Stimulated activated naive B cell treated with anti-CD40 and anti-IgM and Interleukin-4, amounts not matched to agents 10 μg/mL and 1 μg/mL and 100 μg/mL, for 72 hours (primary cell): ENCODE measurements around the gene CSNK1G1.
"Not testable (repeated sequence)": the region's sequence is repeated elsewhere in the genome, so short reads cannot be mapped to it uniquely, and the experiment has no call there.

Experiments
- ATAC-seq, 2 donors: fragments of 150-1000 bp; cut with Tn5 transposase; replicated peaks; 2 replicates each; pipeline ENCODE4 v1.10.0; 2021; ENCODE audit warnings: moderate library complexity in 1 of 2
- DNase-seq: peaks from one replicate; pipeline ENCODE4 v3.0.0; 2021
- H3K27ac Mint-ChIP-seq: one replicate; pipeline ENCODE4 v1.8.0; 2022; ENCODE audit warnings: mild to moderate bottlenecking, mixed read lengths
- H3K27me3 Mint-ChIP-seq, 2 donors: one replicate each; pipeline ENCODE4 v1.8.0; 2022; ENCODE audit warnings: mixed read lengths in 2 of 2
- H3K36me3 Mint-ChIP-seq, 2 donors: one replicate each; pipeline ENCODE4 v1.8.0; 2022; ENCODE audit warnings: mixed read lengths in 2 of 2, mild to moderate bottlenecking in 1 of 2
- H3K4me1 Mint-ChIP-seq, 2 donors: one replicate each; pipeline ENCODE4 v1.8.0; 2022; ENCODE audit warnings: mixed read lengths in 2 of 2, mild to moderate bottlenecking in 1 of 2
- H3K4me3 Mint-ChIP-seq, 2 donors: one replicate each; pipeline ENCODE4 v1.8.0; 2022; ENCODE audit warnings: mild to moderate bottlenecking in 2 of 2, mixed read lengths in 2 of 2, moderate library complexity in 1 of 2
- H3K9me3 Mint-ChIP-seq, 2 donors: one replicate each; pipeline ENCODE4 v1.8.0; 2022; ENCODE audit warnings: mixed read lengths in 2 of 2, mild to moderate bottlenecking in 1 of 2

Gene CSNK1G1

DNA sequence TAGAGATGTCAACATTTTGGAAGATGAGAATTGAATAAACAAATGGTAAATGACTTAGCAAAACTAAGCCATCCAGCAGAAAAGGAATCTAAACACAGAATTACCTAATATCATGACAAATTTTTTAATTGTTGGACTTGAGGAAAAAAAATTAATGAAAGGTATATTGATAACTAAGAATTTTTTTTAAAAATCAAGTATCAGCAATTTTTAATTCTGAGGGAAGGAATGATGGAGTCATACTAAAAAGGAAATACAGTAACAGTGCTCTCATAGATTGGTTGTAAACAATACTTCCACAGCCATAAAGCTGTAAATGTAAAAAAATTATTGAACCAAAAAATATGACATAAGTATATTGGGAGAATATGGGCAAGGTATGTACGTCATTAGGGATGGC, 68.0 kb downstream of the CSNK1G1 start:
- Mint-ChIP-seq H3K4me1 (peaks cover 5 to 25% of the 10 kb centered on the region in 2 donors), H3K36me3 (peaks cover 11 to 19% of the 10 kb centered on the region in 2 donors), H3K9me3 (no peaks in the 10 kb centered on the region), H3K4me3 (no peak overlapping the region), H3K27me3 (no peaks in the 10 kb centered on the region), H3K27ac (no peak overlapping the region)
- ATAC-seq = no peak
- no peak for DNase-seq

DNA sequence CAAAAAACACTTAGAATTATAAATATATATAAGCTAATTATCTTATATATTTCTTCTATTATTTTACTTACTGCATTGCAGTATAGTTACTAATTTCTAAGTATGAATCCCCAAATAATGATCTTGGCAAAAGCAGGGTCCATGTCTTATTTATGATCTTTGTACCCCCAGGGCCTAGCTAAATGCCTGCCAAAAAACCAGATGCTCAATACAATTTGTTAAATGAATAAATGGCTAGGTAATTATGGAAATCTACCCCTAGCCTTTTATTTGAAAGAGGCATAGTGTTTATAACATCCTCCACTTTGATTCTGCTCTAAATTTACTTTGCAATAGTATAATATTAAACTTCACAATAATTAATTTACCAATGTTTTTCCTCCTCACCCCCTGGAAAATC, 69.5 kb downstream of the CSNK1G1 start:
- Mint-ChIP-seq H3K27me3 (no peaks in the 10 kb centered on the region), H3K4me1 (peaks cover 7 to 24% of the 10 kb centered on the region in 2 donors), H3K27ac (no peak overlapping the region), H3K36me3 (peaks cover 10 to 13% of the 10 kb centered on the region in 2 donors), H3K4me3 (no peak overlapping the region), H3K9me3 (no peaks in the 10 kb centered on the region)
- DNase-seq = no peak
- ATAC-seq = no peak

DNA sequence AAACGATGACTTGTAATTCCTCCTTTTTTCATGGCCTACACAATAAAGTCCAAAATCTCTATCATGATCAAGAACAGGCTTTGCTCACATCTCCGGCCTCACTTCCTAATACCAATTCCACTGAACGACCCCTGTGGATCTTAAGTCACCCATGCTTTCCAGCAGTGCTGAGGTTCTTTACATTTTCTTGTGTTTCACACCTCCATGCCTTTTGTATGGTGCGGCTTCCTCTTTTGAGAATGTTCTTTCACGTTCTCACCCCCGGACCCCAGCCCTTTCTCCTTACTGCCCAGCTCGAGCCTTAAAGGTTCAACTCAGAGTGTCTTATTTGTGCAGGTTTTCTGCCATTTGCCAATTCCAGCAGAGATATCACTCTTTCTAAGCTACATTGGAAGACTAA, 70.1 kb downstream of the CSNK1G1 start:
- Mint-ChIP-seq H3K4me3 (peak overlapping the region in 1 of 2 donors; percentile 33), H3K9me3 (no peaks in the 10 kb centered on the region), H3K27me3 (no peaks in the 10 kb centered on the region), H3K27ac (no peak overlapping the region), H3K36me3 (peaks cover 13 to 15% of the 10 kb centered on the region in 2 donors), H3K4me1 (peaks cover 7 to 24% of the 10 kb centered on the region in 2 donors)
- no peak for DNase-seq
- no peak for ATAC-seq

DNA sequence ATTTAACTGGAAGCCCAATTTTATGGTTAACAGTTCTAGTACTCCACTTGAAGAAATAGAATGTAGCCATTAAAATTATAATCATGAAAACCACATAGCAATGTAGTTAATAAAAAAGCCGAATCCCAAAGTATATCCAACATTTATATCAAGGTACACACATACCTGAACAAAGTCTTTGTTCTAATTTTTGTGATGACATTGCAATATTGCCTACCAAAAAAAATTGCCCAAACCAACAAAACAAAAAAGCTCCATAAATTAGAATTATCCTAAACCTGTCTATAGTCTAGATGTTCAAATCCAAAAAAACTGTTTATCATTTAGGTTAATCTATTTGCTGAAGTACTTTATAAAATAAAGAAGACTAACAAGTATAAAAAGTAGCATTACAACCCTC, 70.8 kb downstream of the CSNK1G1 start:
- Mint-ChIP-seq H3K9me3 (no peaks in the 10 kb centered on the region), H3K36me3 (peaks cover 15 to 18% of the 10 kb centered on the region in 2 donors), H3K27ac (no peak overlapping the region), H3K4me1 (peaks cover 6 to 24% of the 10 kb centered on the region in 2 donors), H3K27me3 (no peaks in the 10 kb centered on the region), H3K4me3 (no peak overlapping the region)
- DNase-seq (no peak), ATAC-seq (no peak)

DNA sequence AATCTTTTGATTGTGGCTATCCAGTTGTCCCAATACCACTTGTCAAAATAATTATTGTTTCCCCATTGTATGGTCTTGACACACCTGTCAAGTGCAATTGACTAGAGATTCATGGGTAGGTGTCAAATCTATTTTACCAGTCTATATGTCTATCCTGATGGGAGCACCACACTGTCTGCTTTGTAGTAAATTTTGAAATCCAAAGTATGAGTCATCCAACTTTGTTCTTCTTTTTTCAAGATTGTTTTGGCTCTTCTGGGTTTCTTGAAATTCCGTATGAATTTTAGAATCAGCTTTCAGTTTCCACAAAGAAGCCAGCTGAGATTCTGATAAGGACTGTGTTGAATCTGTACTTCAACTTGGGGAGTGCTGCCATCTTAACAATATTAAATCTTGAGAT, 71.9 kb downstream of the CSNK1G1 start:
- DNase-seq (no peak), ATAC-seq (no peak)
- no peak overlapping the region for H3K4me3 Mint-ChIP-seq
- no peak overlapping the region for H3K27ac Mint-ChIP-seq
- H3K4me1 Mint-ChIP-seq = peaks cover 6 to 18% of the 10 kb centered on the region in 2 donors
- H3K9me3 Mint-ChIP-seq = no peaks in the 10 kb centered on the region
- peaks cover 11 to 12% of the 10 kb centered on the region in 2 donors for H3K36me3 Mint-ChIP-seq
- H3K27me3 Mint-ChIP-seq = no peaks in the 10 kb centered on the region

- no peaks in the 10 kb centered on the region for H3K27me3 Mint-ChIP-seq
- H3K9me3 Mint-ChIP-seq = no peaks in the 10 kb centered on the region
- peaks cover 6 to 16% of the 10 kb centered on the region in 2 donors for H3K4me1 Mint-ChIP-seq
- H3K36me3 Mint-ChIP-seq = peaks cover 8 to 11% of the 10 kb centered on the region in 2 donors
- H3K27ac Mint-ChIP-seq = no peak overlapping the region
- no peak for DNase-seq
- no peak overlapping the region for H3K4me3 Mint-ChIP-seq
- ATAC-seq = no peak
These were observed 73.3 kb downstream of the CSNK1G1 start for GRCh38 chr15:64282701-64283100.

GRCh38 chr15:64279131-64279530, 76.8 kb downstream of the CSNK1G1 start:
- H3K4me1 Mint-ChIP-seq = peaks cover 8 to 26% of the 10 kb centered on the region in 2 donors
- H3K27me3 Mint-ChIP-seq = no peaks in the 10 kb centered on the region
- H3K9me3 Mint-ChIP-seq = no peaks in the 10 kb centered on the region
- ATAC-seq = no peak
- H3K4me3 Mint-ChIP-seq = no peak overlapping the region
- no peak overlapping the region for H3K27ac Mint-ChIP-seq
- no peak for DNase-seq
- H3K36me3 Mint-ChIP-seq = peaks cover 6 to 8% of the 10 kb centered on the region in 2 donors

DNA sequence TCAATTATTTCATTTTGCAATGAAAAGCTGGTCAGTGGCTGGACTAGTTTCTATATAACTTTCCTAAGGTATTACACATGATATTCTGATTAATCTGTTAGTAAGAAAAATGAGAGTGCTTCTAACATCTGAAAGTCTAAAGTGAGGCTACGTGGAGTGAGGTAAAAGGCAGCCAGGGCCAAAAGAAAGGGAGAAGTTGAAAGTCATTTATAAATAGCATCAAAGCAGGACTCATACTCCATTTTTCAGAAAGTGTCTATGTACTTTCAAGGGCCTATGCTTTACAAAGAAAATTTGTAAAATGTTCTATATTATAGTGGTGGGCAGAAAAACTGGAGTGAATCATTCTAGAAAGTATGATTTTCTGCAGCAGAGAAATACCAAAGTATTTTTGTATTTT, 80.0 kb downstream of the CSNK1G1 start:
- H3K4me3 Mint-ChIP-seq = no peak overlapping the region
- no peaks in the 10 kb centered on the region for H3K27me3 Mint-ChIP-seq
- H3K4me1 Mint-ChIP-seq = peaks cover 5 to 21% of the 10 kb centered on the region in 2 donors
- H3K9me3 Mint-ChIP-seq = no peaks in the 10 kb centered on the region
- ATAC-seq (no peak), DNase-seq (no peak)
- no peak overlapping the region for H3K27ac Mint-ChIP-seq
- peaks cover 11 to 17% of the 10 kb centered on the region in 2 donors for H3K36me3 Mint-ChIP-seq

DNA sequence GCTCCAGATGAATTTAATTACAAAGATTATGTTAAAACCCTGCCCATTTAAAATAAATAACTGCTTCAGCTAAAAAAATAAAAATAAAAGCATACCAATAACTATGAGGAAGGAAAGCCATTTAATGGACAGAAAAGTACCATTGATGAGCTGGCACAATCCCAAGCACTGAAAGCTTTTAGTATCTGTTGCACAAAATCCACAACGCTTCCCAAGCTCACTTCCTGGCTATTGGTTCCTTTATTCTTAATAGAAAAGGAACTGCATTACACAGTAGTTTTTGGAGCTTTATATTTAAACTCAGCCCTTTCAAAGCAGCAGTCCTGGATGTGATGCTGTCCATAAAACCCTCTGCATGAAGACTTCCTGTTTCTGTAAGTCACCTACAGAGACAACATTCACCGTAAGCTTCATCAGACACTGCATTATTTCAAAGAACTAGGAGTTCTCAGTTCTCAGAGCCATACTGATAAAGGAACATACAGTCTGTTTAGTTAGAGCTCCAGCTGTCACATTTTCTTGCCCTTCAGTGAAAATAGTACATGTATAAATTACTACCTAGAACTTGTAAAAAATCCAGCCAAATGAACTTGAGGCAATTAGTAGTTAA, 81.5 kb downstream of the CSNK1G1 start:
- H3K27ac Mint-ChIP-seq = no peak overlapping the region
- no peaks in the 10 kb centered on the region for H3K27me3 Mint-ChIP-seq
- ATAC-seq = peak; percentile 68 to 69
- H3K4me3 Mint-ChIP-seq = no peak overlapping the region
- H3K36me3 Mint-ChIP-seq = peaks cover 12 to 18% of the 10 kb centered on the region in 2 donors
- H3K4me1 Mint-ChIP-seq = peaks cover 5 to 21% of the 10 kb centered on the region in 2 donors
- no peak for DNase-seq
- H3K9me3 Mint-ChIP-seq = no peaks in the 10 kb centered on the region

GRCh38 chr15:64267331-64267973, 88.5 kb downstream of the CSNK1G1 start:
- peaks cover 13 to 14% of the 10 kb centered on the region in 2 donors for H3K9me3 Mint-ChIP-seq
- H3K36me3 Mint-ChIP-seq = peaks cover 36 to 52% of the 10 kb centered on the region in 2 donors
- H3K27me3 Mint-ChIP-seq = no peaks in the 10 kb centered on the region
- H3K4me1 Mint-ChIP-seq = peaks cover 14 to 30% of the 10 kb centered on the region in 2 donors
- DNase-seq (no peak), ATAC-seq (no peak)
- no peak overlapping the region for H3K27ac Mint-ChIP-seq
- H3K4me3 Mint-ChIP-seq = no peak overlapping the region

DNA sequence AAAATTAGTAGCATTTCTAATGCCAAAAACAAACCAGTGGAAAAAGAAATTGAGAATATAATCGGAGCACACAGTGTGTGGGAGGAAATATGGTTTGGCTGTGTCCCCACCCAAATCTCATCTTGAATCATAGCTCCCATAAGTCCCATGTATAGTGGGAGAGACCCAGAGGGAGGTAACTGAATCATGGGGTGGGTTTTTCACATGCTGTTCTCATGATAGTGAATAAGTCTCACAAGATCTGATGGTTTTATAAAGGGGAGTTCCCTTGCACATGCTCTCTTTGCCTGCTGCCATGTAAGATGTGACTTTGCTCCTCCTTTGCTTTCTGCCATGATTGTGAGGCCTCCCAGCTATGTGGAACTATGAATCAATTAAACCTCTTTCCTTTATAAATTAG, 90.8 kb downstream of the CSNK1G1 start:
- peaks cover 31 to 46% of the 10 kb centered on the region in 2 donors for H3K36me3 Mint-ChIP-seq
- H3K9me3 Mint-ChIP-seq = peaks cover 13 to 14% of the 10 kb centered on the region in 2 donors
- peak overlapping the region; percentile 27 for H3K27ac Mint-ChIP-seq
- H3K4me3 Mint-ChIP-seq, DNase-seq, ATAC-seq, H3K27me3 Mint-ChIP-seq: not testable (repeated sequence)
- peaks cover 16 to 30% of the 10 kb centered on the region in 2 donors for H3K4me1 Mint-ChIP-seq

GRCh38 chr15:64264502-64264901, 91.5 kb downstream of the CSNK1G1 start:
- Mint-ChIP-seq H3K36me3 (peaks cover 29 to 45% of the 10 kb centered on the region in 2 donors), H3K4me3 (no peak overlapping the region), H3K27me3 (no peaks in the 10 kb centered on the region), H3K27ac (no peak overlapping the region), H3K9me3 (peaks cover 13 to 14% of the 10 kb centered on the region in 2 donors), H3K4me1 (peaks cover 16 to 30% of the 10 kb centered on the region in 2 donors)
- no peak for DNase-seq
- ATAC-seq = no peak

GRCh38 chr15:64263567-64263966, 92.4 kb downstream of the CSNK1G1 start:
- Mint-ChIP-seq H3K9me3 (peaks cover 13 to 14% of the 10 kb centered on the region in 2 donors), H3K36me3 (peaks cover 25 to 42% of the 10 kb centered on the region in 2 donors), H3K4me1 (peaks cover 16 to 30% of the 10 kb centered on the region in 2 donors), H3K4me3 (peak overlapping the region; percentile 42 to 53), H3K27ac (peak overlapping the region; percentile 48), H3K27me3 (no peaks in the 10 kb centered on the region)
- DNase-seq (no peak), ATAC-seq (peak in 1 of 2 donors; percentile 61)

GRCh38 chr15:64256051-64256450, 99.9 kb downstream of the CSNK1G1 start:
- Mint-ChIP-seq H3K36me3 (peaks cover 12 to 23% of the 10 kb centered on the region in 2 donors), H3K4me3 (no peak overlapping the region), H3K9me3 (no peaks in the 10 kb centered on the region), H3K4me1 (peaks cover 5 to 10% of the 10 kb centered on the region in 2 donors), H3K27ac (no peak overlapping the region), H3K27me3 (no peaks in the 10 kb centered on the region)
- ATAC-seq = no peak
- no peak for DNase-seq

DNA sequence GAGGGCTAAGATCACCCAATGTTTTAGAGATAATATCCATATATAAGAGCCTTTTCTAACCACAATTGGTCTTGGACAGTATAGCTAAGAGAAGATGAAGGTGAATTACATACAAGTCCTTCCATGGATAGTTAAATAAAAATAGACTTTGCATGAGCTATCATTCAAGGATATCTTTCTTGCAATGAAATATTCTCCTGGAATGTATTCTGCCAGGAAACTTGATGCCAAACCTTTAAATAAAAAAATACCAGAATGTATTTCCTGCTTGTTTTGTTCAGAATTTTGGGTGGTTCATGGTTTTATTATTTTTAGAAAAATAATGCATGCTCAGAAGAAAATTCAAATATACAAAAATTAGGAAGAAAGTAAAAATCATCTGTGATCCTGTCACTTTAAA, 104.3 kb downstream of the CSNK1G1 start:
- Mint-ChIP-seq H3K9me3 (no peaks in the 10 kb centered on the region), H3K27me3 (no peaks in the 10 kb centered on the region), H3K4me3 (no peak overlapping the region), H3K27ac (no peak overlapping the region), H3K36me3 (peaks cover 15 to 28% of the 10 kb centered on the region in 2 donors), H3K4me1 (peaks cover 13 to 19% of the 10 kb centered on the region in 2 donors)
- ATAC-seq = no peak
- DNase-seq = no peak
